Panc1 (cell line): ENCODE data around the gene IL20RA.

Experiments
- CTCF ChIP-seq: fragments of 450-650 bp; IDR thresholded peaks from 2 replicates; pipeline ENCODE4 v1.5.1; 2017; ENCODE audit warnings: mild to moderate bottlenecking
- POLR2AphosphoS5 ChIP-seq: IDR thresholded peaks from 2 replicates; pipeline ENCODE4 v1.6.1; 2012; ENCODE audit warnings: mild to moderate bottlenecking, low read depth, low read length, moderate library complexity
- REST ChIP-seq, 2 experiments: IDR thresholded peaks; 2 replicates each; pipeline ENCODE4 v1.6.1; 2011 to 2012; ENCODE audit warnings: low read depth in 2 of 2, control low read depth in 1 of 2, low read length in 1 of 2, mild to moderate bottlenecking in 1 of 2, moderate library complexity in 1 of 2; ENCODE audit not compliant: insufficient read depth in 1 of 2
- SIN3A ChIP-seq: IDR thresholded peaks from 2 replicates; pipeline ENCODE4 v1.6.1; 2012; ENCODE audit warnings: low read depth, mild to moderate bottlenecking, low read length, moderate library complexity, borderline replicate concordance; ENCODE audit not compliant: insufficient read depth
- TCF7L2 ChIP-seq: IDR thresholded peaks from 2 replicates; pipeline ENCODE4 v1.6.1; 2011; ENCODE audit warnings: mild to moderate bottlenecking, low read depth, low read length, inconsistent platforms

- TF ChIP-seq CTCF, result no peak
- no peak for TF ChIP-seq POLR2AphosphoS5
- TF ChIP-seq REST (IDR thresholded peaks at IDR 0.05; ENCODE audit: insufficient read depth in 1 of 2, low read depth in 2 of 2, low read length in 1 of 2), result no peak
- TF ChIP-seq SIN3A, result no peak
- no peak for TF ChIP-seq TCF7L2
Measured at GRCh38 chr6:137084090-137084489, 39.3 kb upstream of the IL20RA start.
